Common myeloid progenitor, CD34-positive (primary cell): ENCODE results near the gene CRYGB.
A peak's percentile ranks its signal among the peaks of the same experiment; 100 is the strongest.

Experiments
- CTCF ChIA-PET: fragments of 350-600 bp; sonication (Branson Sonifier 250); formaldehyde crosslinking; loops from one replicate; lab custom pipeline; 2021; ENCODE audit warnings: antibody characterized with exemption; lab: Charles Lee
- POLR2A ChIA-PET: fragments of 350-600 bp; sonication (Branson Sonifier 250); formaldehyde crosslinking; loops from one replicate; lab custom pipeline; 2021; ENCODE audit warnings: antibody characterized with exemption; lab: Charles Lee
- DNase-seq, 3 donors: peaks; one replicate each; pipeline versions ENCODE4 v3.0.0 to v3.0.0-alpha.2; 2013
- H3K27ac ChIP-seq, 2 experiments: 1 replicate in 1 of 2; 2 replicates in 1 of 2; pipeline ENCODE4 v1.7.0; 2013; ENCODE audit warnings: inconsistent platforms in 2 of 2, low read length in 2 of 2, mild to moderate bottlenecking in 2 of 2, low read depth in 1 of 2, moderate library complexity in 1 of 2; ENCODE audit not compliant: severe bottlenecking in 2 of 2, insufficient read depth in 1 of 2, poor library complexity in 1 of 2
- H3K27me3 ChIP-seq, 5 experiments: replicated peaks in 2 of 5; 1 replicate in 3 of 5; 2 replicates in 2 of 5; pipeline versions ENCODE4 v1.6.1 to v1.7.0; 2013; ENCODE audit warnings: low read length in 4 of 5, mild to moderate bottlenecking in 2 of 5, moderate library complexity in 2 of 5, inconsistent platforms in 1 of 5; ENCODE audit not compliant: insufficient read depth in 5 of 5, control insufficient read depth in 4 of 5
- H3K36me3 ChIP-seq, 4 experiments: 1 replicate in 2 of 4; 2 replicates in 2 of 4; pipeline versions ENCODE4 v1.6.1 to v1.7.0; 2013; ENCODE audit warnings: low read length in 3 of 4, control low read depth in 1 of 4, mild to moderate bottlenecking in 1 of 4; ENCODE audit not compliant: control insufficient read depth in 4 of 4, insufficient read depth in 4 of 4
- H3K4me1 ChIP-seq, 4 experiments: 1 replicate in 3 of 4; 2 replicates in 1 of 4; pipeline versions ENCODE4 v1.6.1 to v1.7.1; 2013; ENCODE audit warnings: low read length in 3 of 4, mild to moderate bottlenecking in 3 of 4, control low read depth in 1 of 4, inconsistent platforms in 1 of 4, moderate library complexity in 1 of 4; ENCODE audit not compliant: control insufficient read depth in 4 of 4, insufficient read depth in 4 of 4; ENCODE audit errors: control extremely low read depth in 1 of 4
- H3K4me3 ChIP-seq, 7 experiments: 1 replicate in 4 of 7; 2 replicates in 3 of 7; pipeline versions ENCODE4 v1.5.1 to v1.7.0; 2013; ENCODE audit warnings: mild to moderate bottlenecking in 7 of 7, low read length in 6 of 7, moderate library complexity in 6 of 7, inconsistent platforms in 2 of 7, low read depth in 2 of 7, control low read depth in 1 of 7; ENCODE audit not compliant: insufficient read depth in 4 of 7, control insufficient read depth in 1 of 7; ENCODE audit errors: extremely low read depth in 1 of 7
- H3K9me3 ChIP-seq, 5 experiments: 1 replicate in 4 of 5; 2 replicates in 1 of 5; pipeline versions ENCODE4 v1.6.1 to v1.7.1; 2013; ENCODE audit warnings: low read length in 4 of 5, mild to moderate bottlenecking in 2 of 5, inconsistent platforms in 1 of 5, low read depth in 1 of 5, moderate library complexity in 1 of 5; ENCODE audit not compliant: control insufficient read depth in 4 of 5, insufficient read depth in 2 of 5; ENCODE audit errors: control extremely low read depth in 1 of 5
- WGBS: methylation state at CpG from one replicate; pipeline ENCODE4 v1.1.5; 2013; ENCODE audit not compliant: insufficient coverage; 5-methylcytosine and 5-hydroxymethylcytosine counted together

Gene CRYGB

DNA sequence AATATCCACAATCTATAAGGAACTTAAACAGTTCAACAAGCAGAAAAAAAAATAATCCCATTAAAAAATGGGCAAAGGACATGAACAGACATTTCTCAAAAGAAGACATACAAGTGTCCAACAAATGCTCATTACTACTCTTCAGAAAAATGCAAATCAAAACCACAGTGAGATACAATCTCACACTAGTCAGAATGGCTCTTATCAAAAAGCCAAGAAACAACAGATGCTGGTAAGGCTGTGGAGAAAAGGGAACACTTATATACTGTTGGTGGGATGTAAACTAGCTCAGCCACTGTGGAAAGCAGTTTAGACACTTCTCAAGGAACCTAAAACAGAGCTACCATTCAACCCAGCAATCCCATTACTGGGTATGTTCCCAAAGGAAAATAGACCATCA, 7.2 kb upstream of the CRYGB start:
- no peak overlapping the region for H3K4me3 ChIP-seq
- H3K27ac ChIP-seq: no peak overlapping the region
- peak in 2 of 3 donors; percentile 13 to 19 for DNase-seq
- CTCF ChIA-PET: no interaction called here
- H3K36me3 ChIP-seq: no peaks in the 10 kb centered on the region
- peaks cover 2 to 8% (median 4%) of the 10 kb centered on the region in 5 experiments for H3K9me3 ChIP-seq
- peaks cover 0 to 4% (median 0%) of the 10 kb centered on the region in 4 experiments for H3K4me1 ChIP-seq
- POLR2A ChIA-PET: no interaction called here
- no peaks in the 10 kb centered on the region for H3K27me3 ChIP-seq

DNA sequence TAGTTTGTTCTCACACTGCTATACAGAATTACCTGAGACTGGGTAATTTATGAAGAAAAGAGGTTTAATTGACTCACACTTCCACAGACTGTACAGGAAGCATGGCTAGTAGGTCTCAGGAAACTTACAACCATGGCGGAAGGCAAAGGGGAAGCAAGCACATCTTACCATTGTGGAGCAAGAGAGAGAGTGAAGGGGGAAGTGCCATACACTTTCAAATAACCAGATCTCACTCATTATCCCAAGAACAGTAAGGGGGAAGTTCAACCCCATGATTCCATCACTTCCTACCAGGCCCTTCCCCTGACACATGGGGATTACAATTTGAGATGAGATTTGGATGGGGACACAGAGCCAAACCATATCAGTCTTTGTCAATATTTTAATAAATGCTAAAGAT, 5.0 kb upstream of the CRYGB start:
- H3K4me3 ChIP-seq: no peak overlapping the region
- no CpG with 5 or more reads among the region's 1 CpG for WGBS
- CTCF ChIA-PET: no interaction called here
- H3K4me1 ChIP-seq: peaks cover 0 to 4% (median 0%) of the 10 kb centered on the region in 4 experiments
- H3K36me3 ChIP-seq: no peaks in the 10 kb centered on the region
- peak in 2 of 3 donors; percentile 19 to 41 for DNase-seq
- H3K9me3 ChIP-seq: peaks cover 2 to 8% (median 4%) of the 10 kb centered on the region in 5 experiments
- H3K27ac ChIP-seq: no peak overlapping the region
- POLR2A ChIA-PET: no interaction called here
- H3K27me3 ChIP-seq: no peaks in the 10 kb centered on the region

DNA sequence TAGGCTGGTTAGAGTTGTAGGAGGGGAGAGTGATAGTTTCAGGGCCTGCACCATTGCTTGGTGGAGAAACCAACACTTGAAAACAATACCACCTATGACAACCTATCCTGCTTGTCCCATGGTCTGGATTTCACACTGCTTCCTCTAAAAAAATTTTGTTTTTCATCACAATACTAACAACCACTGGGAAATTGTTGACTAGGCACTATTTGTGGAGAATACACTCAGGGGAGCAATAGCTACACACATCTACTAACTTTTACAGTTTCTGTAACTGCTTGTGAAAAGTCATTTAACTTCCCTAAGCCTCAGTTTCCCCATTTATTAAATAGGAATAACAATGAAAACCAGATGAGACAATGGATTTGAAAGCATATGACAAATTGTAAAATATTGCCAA, 4.1 kb upstream of the CRYGB start:
- POLR2A ChIA-PET: no interaction called here
- peaks cover 0 to 4% (median 0%) of the 10 kb centered on the region in 4 experiments for H3K4me1 ChIP-seq
- H3K4me3 ChIP-seq: no peak overlapping the region
- no peaks in the 10 kb centered on the region for H3K27me3 ChIP-seq
- peaks cover 2 to 8% (median 4%) of the 10 kb centered on the region in 5 experiments for H3K9me3 ChIP-seq
- H3K36me3 ChIP-seq: no peaks in the 10 kb centered on the region
- no peak for DNase-seq
- CTCF ChIA-PET: interaction anchor here (1.4 to 2.5 kb wide), 2 partner anchors 25 to 150 kb away, joined by 3 to 7 read pairs; no protein-coding TSS in a partner anchor
- H3K27ac ChIP-seq: no peak overlapping the region

- POLR2A ChIA-PET: no interaction called here
- CTCF ChIA-PET: interaction anchor here (0.6 to 2.5 kb wide), 3 partner anchors 27 to 151 kb away, joined by 3 to 7 read pairs (median 3); no protein-coding TSS in a partner anchor
- H3K9me3 ChIP-seq: peaks cover 2 to 8% (median 4%) of the 10 kb centered on the region in 5 experiments
- H3K4me3 ChIP-seq: no peak overlapping the region
- H3K27ac ChIP-seq: no peak overlapping the region
- DNase-seq: no peak
- H3K36me3 ChIP-seq: no peaks in the 10 kb centered on the region
- WGBS: 100% methylated on average over 1 of the region's 2 CpGs
- peaks cover 0 to 4% (median under 1%) of the 10 kb centered on the region in 4 experiments for H3K4me1 ChIP-seq
- H3K27me3 ChIP-seq: no peaks in the 10 kb centered on the region
Measured at GRCh38 chr2:208148803-208149202, 2.8 kb upstream of the CRYGB start.

- H3K27me3 ChIP-seq: no peaks in the 10 kb centered on the region
- POLR2A ChIA-PET: no interaction called here
Measured at GRCh38 chr2:208147759-208148158, 1.8 kb upstream of the CRYGB start.

DNA sequence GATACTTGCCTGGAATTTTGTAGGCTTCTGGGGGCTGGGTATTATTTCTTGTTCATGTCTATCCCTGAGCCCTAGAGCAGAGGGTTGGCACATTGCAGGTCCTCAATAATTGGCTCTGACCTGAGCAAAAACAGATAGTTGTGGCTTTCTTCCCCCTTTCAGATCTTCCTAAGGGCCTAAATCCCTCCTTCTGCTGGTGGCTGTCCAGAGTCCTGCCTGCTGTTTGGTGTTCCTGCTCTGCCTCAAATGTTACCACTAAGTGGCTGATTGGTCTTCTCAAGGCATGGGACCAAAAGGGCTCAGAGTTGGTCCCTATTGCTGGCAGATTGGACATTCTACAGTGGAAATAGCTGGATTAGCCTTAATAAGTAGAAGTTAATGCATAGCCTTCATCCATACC, 1.1 kb upstream of the CRYGB start:
- Histone ChIP-seq H3K27ac (no peak overlapping the region), H3K27me3 (no peaks in the 10 kb centered on the region), H3K4me1 (peaks cover 0 to 4% (median under 1%) of the 10 kb centered on the region in 4 experiments), H3K4me3 (no peak overlapping the region), H3K9me3 (peaks cover 0 to 5% (median 4%) of the 10 kb centered on the region in 5 experiments), H3K36me3 (no peaks in the 10 kb centered on the region)
- CTCF ChIA-PET: interaction anchor here (0.6 to 1.1 kb wide), 3 partner anchors 23 to 108 kb away, joined by 3 to 4 read pairs (median 3); partner anchors contain the start of gene CRYGD
- POLR2A ChIA-PET: no interaction called here
- no peak for DNase-seq

More at GRCh38 chr2:208147759-208148158, 1.8 kb upstream of the CRYGB start:
- Histone ChIP-seq H3K9me3 (peaks cover 2 to 5% (median 4%) of the 10 kb centered on the region in 5 experiments), H3K4me3 (no peak overlapping the region), H3K4me1 (peaks cover 0 to 4% (median under 1%) of the 10 kb centered on the region in 4 experiments), H3K27ac (no peak overlapping the region), H3K36me3 (no peaks in the 10 kb centered on the region)
- DNase-seq: no peak
- 100% methylated on average over 3 of the region's 3 CpGs for WGBS
- CTCF ChIA-PET: interaction anchor here (0.6 to 2.5 kb wide), 7 partner anchors 12 to 108 kb away, joined by 3 to 7 read pairs (median 4); partner anchors contain the start of gene CRYGD

GRCh38 chr2:208142925-208143799, 2.8 kb downstream of the CRYGB start:
- no peaks in the 10 kb centered on the region for H3K36me3 ChIP-seq
- no peaks in the 10 kb centered on the region for H3K27me3 ChIP-seq
- WGBS: 74% methylated on average over 7 of the region's 14 CpGs
- CTCF ChIA-PET: interaction anchor here (1.2 to 2.0 kb wide), 2 partner anchors 32 to 33 kb away, joined by 4 to 10 read pairs; no protein-coding TSS in a partner anchor
- no peak overlapping the region for H3K27ac ChIP-seq
- DNase-seq: no peak
- peaks cover 0 to 2% (median 0%) of the 10 kb centered on the region in 4 experiments for H3K4me1 ChIP-seq
- POLR2A ChIA-PET: no interaction called here
- no peaks in the 10 kb centered on the region for H3K9me3 ChIP-seq
- H3K4me3 ChIP-seq: no peak overlapping the region
